Nephron (organoid): Measurements from ENCODE around the gene ZFP36L1.

Source experiments
- H3K27ac Mint-ChIP-seq, 3 experiments: 2 replicates each; pipeline ENCODE4 v1.8.0; 2020; ENCODE audit warnings: mixed read lengths in 3 of 3, mild to moderate bottlenecking in 2 of 3, moderate library complexity in 1 of 3
- H3K27me3 Mint-ChIP-seq: 2 replicates; pipeline ENCODE4 v1.8.0; 2021; ENCODE audit warnings: low read depth, mild to moderate bottlenecking, moderate library complexity, mixed read lengths
- H3K36me3 Mint-ChIP-seq: 2 replicates; pipeline ENCODE4 v1.8.0; 2020; ENCODE audit warnings: low read depth, mixed read lengths
- H3K4me1 Mint-ChIP-seq: 2 replicates; pipeline ENCODE4 v1.8.0; 2020; ENCODE audit warnings: mixed read lengths
- H3K4me3 Mint-ChIP-seq, 3 experiments: 2 replicates each; pipeline ENCODE4 v1.8.0; 2020; ENCODE audit warnings: mild to moderate bottlenecking in 3 of 3, mixed read lengths in 3 of 3, moderate library complexity in 2 of 3
- H3K9me3 Mint-ChIP-seq: 2 replicates; pipeline ENCODE4 v1.8.0; 2020; ENCODE audit warnings: mixed read lengths
- TF ChIP-seq, protein P1 (sequence below), 3 experiments: fragments of 200-600 bp; sonication (generic); IDR thresholded peaks; one replicate each; pipeline ENCODE4 v1.5.0; 2021; ENCODE audit warnings: antibody characterized with exemption in 3 of 3; ENCODE audit not compliant: unreplicated experiment in 3 of 3

Gene ZFP36L1

DNA sequence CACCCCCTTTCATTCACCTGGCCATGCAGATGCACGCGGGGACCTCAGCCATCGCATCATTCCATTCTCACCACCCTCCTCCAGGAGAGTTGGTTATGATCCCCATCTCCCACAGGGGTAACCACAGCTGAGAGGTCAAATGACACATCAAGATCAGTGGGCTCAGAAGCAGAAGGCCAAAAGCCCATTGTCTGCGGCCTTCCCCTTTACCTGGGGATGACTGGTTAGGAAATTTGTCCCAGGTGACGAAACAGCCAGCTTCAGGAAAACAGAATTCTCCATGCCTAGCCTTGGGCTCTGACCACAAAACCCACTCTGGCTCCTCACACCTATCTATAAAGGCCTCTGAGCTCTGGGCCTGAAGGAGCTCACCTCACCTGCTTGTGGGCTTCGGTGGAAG, 36.1 kb downstream of the ZFP36L1 start:
- Mint-ChIP-seq H3K27ac (peak overlapping the region; percentile 94 to 97 (median 97)), H3K4me3 (no peak overlapping the region), H3K27me3 (no peaks in the 10 kb centered on the region), H3K4me1 (peaks cover 94% of the 10 kb centered on the region), H3K36me3 (no peaks in the 10 kb centered on the region), H3K9me3 (no peaks in the 10 kb centered on the region)
- TF ChIP-seq, protein P1, sequence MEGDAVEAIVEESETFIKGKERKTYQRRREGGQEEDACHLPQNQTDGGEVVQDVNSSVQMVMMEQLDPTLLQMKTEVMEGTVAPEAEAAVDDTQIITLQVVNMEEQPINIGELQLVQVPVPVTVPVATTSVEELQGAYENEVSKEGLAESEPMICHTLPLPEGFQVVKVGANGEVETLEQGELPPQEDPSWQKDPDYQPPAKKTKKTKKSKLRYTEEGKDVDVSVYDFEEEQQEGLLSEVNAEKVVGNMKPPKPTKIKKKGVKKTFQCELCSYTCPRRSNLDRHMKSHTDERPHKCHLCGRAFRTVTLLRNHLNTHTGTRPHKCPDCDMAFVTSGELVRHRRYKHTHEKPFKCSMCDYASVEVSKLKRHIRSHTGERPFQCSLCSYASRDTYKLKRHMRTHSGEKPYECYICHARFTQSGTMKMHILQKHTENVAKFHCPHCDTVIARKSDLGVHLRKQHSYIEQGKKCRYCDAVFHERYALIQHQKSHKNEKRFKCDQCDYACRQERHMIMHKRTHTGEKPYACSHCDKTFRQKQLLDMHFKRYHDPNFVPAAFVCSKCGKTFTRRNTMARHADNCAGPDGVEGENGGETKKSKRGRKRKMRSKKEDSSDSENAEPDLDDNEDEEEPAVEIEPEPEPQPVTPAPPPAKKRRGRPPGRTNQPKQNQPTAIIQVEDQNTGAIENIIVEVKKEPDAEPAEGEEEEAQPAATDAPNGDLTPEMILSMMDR (IDR thresholded peaks at IDR 0.05; ENCODE audit: unreplicated experiment in 3 of 3) = no peak

DNA sequence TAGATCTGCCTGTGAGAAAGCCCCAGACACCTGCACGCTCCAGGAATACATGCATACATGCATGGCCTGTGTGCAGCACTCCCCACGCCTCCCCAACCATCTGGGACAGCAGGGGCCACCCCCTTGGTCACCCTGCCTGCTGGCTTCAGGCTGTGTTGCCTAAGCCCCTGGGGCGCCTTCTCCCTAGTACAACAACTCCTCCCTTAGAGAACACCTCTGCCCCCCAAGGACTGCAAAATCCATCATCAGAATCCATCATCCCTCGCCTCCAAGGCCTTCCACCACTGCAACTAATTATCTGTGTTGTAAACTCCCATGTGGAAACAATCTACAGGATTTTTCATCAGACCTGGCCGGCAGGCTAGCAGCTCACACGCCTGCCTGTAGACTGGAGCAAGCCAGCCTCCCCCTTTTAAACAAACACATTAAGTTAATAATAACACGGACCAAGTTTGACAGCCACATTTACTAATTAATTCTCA, 36.8 kb downstream of the ZFP36L1 start:
- TF ChIP-seq, protein P1 (IDR thresholded peaks at IDR 0.05; ENCODE audit: unreplicated experiment in 3 of 3) = no peak
- no peaks in the 10 kb centered on the region for H3K9me3 Mint-ChIP-seq
- H3K27me3 Mint-ChIP-seq = no peaks in the 10 kb centered on the region
- H3K4me1 Mint-ChIP-seq = peaks cover 91% of the 10 kb centered on the region
- no peaks in the 10 kb centered on the region for H3K36me3 Mint-ChIP-seq
- peak overlapping the region; percentile 94 to 97 (median 97) for H3K27ac Mint-ChIP-seq
- H3K4me3 Mint-ChIP-seq = peak overlapping the region; percentile 36 to 43 (median 38)

DNA sequence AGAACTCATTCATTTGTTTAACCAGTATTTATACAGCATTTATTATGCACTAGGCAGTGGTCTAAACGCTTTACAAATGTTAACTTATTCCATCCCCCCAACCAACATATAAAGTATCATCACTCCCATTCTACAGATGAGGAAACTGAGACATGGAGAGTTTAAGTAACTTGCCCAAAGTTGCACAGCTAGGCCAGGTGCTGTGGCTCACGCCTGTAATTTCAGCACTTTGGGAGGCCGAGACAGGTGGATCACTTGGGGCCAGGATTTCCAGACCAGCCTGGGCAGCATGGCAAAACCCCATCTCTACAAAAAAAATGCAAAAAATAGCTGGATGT, 37.9 kb downstream of the ZFP36L1 start:
- Mint-ChIP-seq H3K27ac (peak overlapping the region; percentile 91 to 97 (median 94)), H3K4me1 (peaks cover 91% of the 10 kb centered on the region), H3K4me3 (no peak overlapping the region), H3K9me3 (no peaks in the 10 kb centered on the region), H3K27me3 (no peaks in the 10 kb centered on the region), H3K36me3 (no peaks in the 10 kb centered on the region)
- TF ChIP-seq, protein P1 (IDR thresholded peaks at IDR 0.05; ENCODE audit: unreplicated experiment in 3 of 3) = no peak

DNA sequence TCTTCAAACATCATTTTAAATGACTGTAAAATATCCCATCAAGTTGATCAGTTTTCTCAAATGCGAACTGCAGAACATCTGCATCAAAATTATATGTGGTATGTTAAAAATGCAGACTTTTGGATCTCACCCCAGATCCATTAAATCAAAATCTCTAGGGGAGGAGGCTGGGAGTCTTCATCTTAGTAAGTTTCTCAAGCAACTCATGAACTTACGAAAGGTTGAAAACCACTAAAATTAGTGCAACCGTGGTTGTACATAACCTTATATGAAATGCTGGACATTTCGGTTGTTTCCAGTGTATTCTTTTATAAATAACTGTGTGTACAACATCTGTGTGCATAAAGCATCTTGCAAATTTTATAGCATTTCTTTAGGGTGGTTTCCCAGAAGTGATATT, 39.2 kb downstream of the ZFP36L1 start:
- H3K36me3 Mint-ChIP-seq = no peaks in the 10 kb centered on the region
- no peak overlapping the region for H3K4me3 Mint-ChIP-seq
- H3K27me3 Mint-ChIP-seq = no peaks in the 10 kb centered on the region
- H3K9me3 Mint-ChIP-seq = no peaks in the 10 kb centered on the region
- H3K4me1 Mint-ChIP-seq = peaks cover 81% of the 10 kb centered on the region
- TF ChIP-seq, protein P1 (IDR thresholded peaks at IDR 0.05; ENCODE audit: unreplicated experiment in 3 of 3) = no peak
- H3K27ac Mint-ChIP-seq = peak overlapping the region; percentile 91 to 97 (median 94)

DNA sequence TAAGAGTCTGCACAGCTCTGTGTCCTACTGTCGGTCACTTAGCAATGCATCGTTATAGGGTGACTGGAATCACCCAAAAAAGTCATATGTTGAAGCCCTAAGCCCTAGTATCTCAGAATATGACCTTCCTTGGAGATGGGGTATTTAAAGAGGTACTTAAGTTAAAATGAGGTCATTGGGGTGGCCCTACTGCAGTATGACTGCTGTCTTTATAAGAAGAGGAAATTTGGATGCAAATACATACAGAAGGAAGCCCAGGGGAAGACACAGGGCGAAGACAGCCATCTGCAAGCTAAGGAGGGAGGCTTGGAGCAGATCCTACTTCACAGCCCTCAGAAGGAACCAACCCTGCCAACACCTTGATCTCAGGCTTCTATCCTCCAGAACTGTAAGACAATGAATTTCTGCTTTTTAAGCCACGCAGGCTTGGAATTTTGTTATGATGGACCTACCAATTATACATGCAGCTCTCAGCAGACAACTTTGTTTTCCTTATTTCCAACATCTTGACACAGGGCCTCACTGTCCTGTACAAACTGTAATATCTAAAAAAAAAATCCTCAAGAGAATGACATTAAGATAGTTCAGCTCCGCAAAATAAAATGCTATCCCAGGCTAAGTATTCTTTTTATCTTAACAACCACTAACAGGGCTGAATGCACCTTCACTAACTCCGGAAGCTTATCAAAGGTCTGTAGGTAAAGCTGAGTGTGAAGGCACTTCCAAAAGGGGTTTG, 40.4 kb downstream of the ZFP36L1 start:
- Mint-ChIP-seq H3K4me3 (no peak overlapping the region), H3K27me3 (no peaks in the 10 kb centered on the region), H3K9me3 (no peaks in the 10 kb centered on the region), H3K27ac (peak overlapping the region; percentile 91 to 97 (median 94)), H3K36me3 (no peaks in the 10 kb centered on the region), H3K4me1 (peaks cover 80% of the 10 kb centered on the region)
- TF ChIP-seq, protein P1 (IDR thresholded peaks at IDR 0.05; ENCODE audit: unreplicated experiment in 3 of 3) = no peak
